Astrocyte (in vitro differentiated cells and primary cell): ENCODE results near the gene DDX23. TPM values are rescaled to one million over a fixed set of nuclear protein-coding genes. Genes with fewer than 3 reads are reported as not detected.
"Not testable (repeated sequence)": the region's sequence is repeated elsewhere in the genome, so short reads cannot be mapped to it uniquely, and the experiment has no call there.

Experiments used
- DNase-seq: peaks from one replicate; pipeline ENCODE4 v3.0.0-alpha.2; 2010; ENCODE audit warnings: low read depth
- FAIRE-seq: peaks from 2 replicates; lab custom pipeline; 2011; peaks lifted over from hg19 to GRCh38; lab: Jason Lieb, UNC
- H2AFZ ChIP-seq: 2 replicates; pipeline ENCODE4 v1.6.0; 2012; ENCODE audit warnings: low read depth, low read length, inconsistent platforms
- H3K27ac ChIP-seq: 2 replicates; pipeline ENCODE4 v1.5.1; 2011; ENCODE audit warnings: low read depth, low read length, inconsistent platforms
- H3K27me3 ChIP-seq: 2 replicates; pipeline ENCODE4 v1.6.0; 2011; ENCODE audit warnings: low read length, inconsistent platforms; ENCODE audit not compliant: insufficient read depth
- H3K36me3 ChIP-seq: 2 replicates; pipeline ENCODE4 v1.5.1; 2011; ENCODE audit warnings: low read length, inconsistent platforms; ENCODE audit not compliant: insufficient read depth
- H3K4me1 ChIP-seq: 2 replicates; pipeline ENCODE4 v1.5.1; 2011; ENCODE audit warnings: low read length, inconsistent platforms; ENCODE audit not compliant: insufficient read depth
- H3K4me2 ChIP-seq: 2 replicates; pipeline ENCODE4 v1.6.0; 2012; ENCODE audit warnings: low read length, inconsistent platforms
- H3K4me3 ChIP-seq: 2 replicates; pipeline ENCODE4 v1.5.1; 2011; ENCODE audit warnings: low read depth, mild to moderate bottlenecking, low read length, inconsistent platforms; ENCODE audit not compliant: insufficient read depth
- H3K79me2 ChIP-seq: 2 replicates; pipeline ENCODE4 v1.6.0; 2012; ENCODE audit warnings: mild to moderate bottlenecking, low read length, inconsistent platforms; ENCODE audit not compliant: insufficient read depth
- H3K9ac ChIP-seq: 2 replicates; pipeline ENCODE4 v1.6.0; 2012; ENCODE audit warnings: mild to moderate bottlenecking, low read length, inconsistent platforms
- H3K9me3 ChIP-seq: 2 replicates; pipeline ENCODE4 v1.5.1; 2012; ENCODE audit warnings: low read depth, mild to moderate bottlenecking, low read length, inconsistent platforms; ENCODE audit not compliant: insufficient read depth
- H4K20me1 ChIP-seq: 2 replicates; pipeline ENCODE4 v1.6.0; 2012; ENCODE audit warnings: low read length, inconsistent platforms; ENCODE audit not compliant: insufficient read depth
- H3K27ac Mint-ChIP-seq: one replicate; pipeline ENCODE4 v1.8.0; 2021; ENCODE audit warnings: mild to moderate bottlenecking, mixed read lengths; ENCODE audit not compliant: unreplicated experiment
- H3K27me3 Mint-ChIP-seq: one replicate; pipeline ENCODE4 v1.8.0; 2021; ENCODE audit warnings: low read depth, mixed read lengths; ENCODE audit not compliant: unreplicated experiment
- H3K36me3 Mint-ChIP-seq: one replicate; pipeline ENCODE4 v1.8.0; 2021; ENCODE audit warnings: low read depth, mixed read lengths; ENCODE audit not compliant: unreplicated experiment
- H3K4me1 Mint-ChIP-seq: one replicate; pipeline ENCODE4 v1.8.0; 2021; ENCODE audit warnings: low read depth, mixed read lengths; ENCODE audit not compliant: unreplicated experiment
- H3K4me3 Mint-ChIP-seq: one replicate; pipeline ENCODE4 v1.8.0; 2021; ENCODE audit warnings: mild to moderate bottlenecking, moderate library complexity, mixed read lengths; ENCODE audit not compliant: unreplicated experiment
- H3K9me3 Mint-ChIP-seq: one replicate; pipeline ENCODE4 v1.8.0; 2021; ENCODE audit warnings: mild to moderate bottlenecking, mixed read lengths; ENCODE audit not compliant: unreplicated experiment
- CTCF ChIP-seq: IDR thresholded peaks from 2 replicates; pipeline ENCODE4 v1.5.1; 2011; ENCODE audit warnings: low read depth, mild to moderate bottlenecking, inconsistent platforms, low read length, moderate library complexity; ENCODE audit not compliant: insufficient read depth
- EZH2 ChIP-seq: IDR thresholded peaks from 2 replicates; pipeline ENCODE4 v1.6.1; 2012; ENCODE audit warnings: mild to moderate bottlenecking, low read length, inconsistent platforms; ENCODE audit not compliant: insufficient read depth
- total RNA-seq: library from RNA; stranded (reverse); gene quantifications from 2 replicates; pipeline ENCODE4 v1.2.1, GENCODE V29; 2021

DDX23 gene
- total RNA-seq, 1 donor from 2014 or later, result 77.1 TPM

- no peaks in the 10 kb centered on the region for H3K36me3 ChIP-seq
- Mint-ChIP-seq H3K27ac (no peak overlapping the region), H3K4me3 (no peak overlapping the region), H3K27me3 (peaks cover 19% of the 10 kb centered on the region), H3K4me1 (no peaks in the 10 kb centered on the region), H3K36me3 (no peaks in the 10 kb centered on the region), H3K9me3 (no peaks in the 10 kb centered on the region)
- TF ChIP-seq CTCF (no peak), EZH2 (no peak)
- H3K27ac ChIP-seq, result no peak overlapping the region
- H3K27me3 ChIP-seq, result peaks cover 10% of the 10 kb centered on the region
- no peaks in the 10 kb centered on the region for H3K79me2 ChIP-seq
- H3K4me3 ChIP-seq, result no peak overlapping the region
- no peaks in the 10 kb centered on the region for H3K9me3 ChIP-seq
- FAIRE-seq, result no peak
- no peak for DNase-seq
- H2AFZ ChIP-seq, result no peak overlapping the region
- no peaks in the 10 kb centered on the region for H3K4me1 ChIP-seq
- no peaks in the 10 kb centered on the region for H4K20me1 ChIP-seq
- no peak overlapping the region for H3K4me2 ChIP-seq
- no peak overlapping the region for H3K9ac ChIP-seq
These were observed 24.1 kb upstream of the DDX23 start for GRCh38 chr12:48875944-48876515.

GRCh38 chr12:48873534-48873933 is 21.6 kb upstream of the DDX23 start:
- not testable (repeated sequence) for H3K4me3 Mint-ChIP-seq, H3K9ac ChIP-seq
- H3K27me3 Mint-ChIP-seq, result peaks cover 14% of the 10 kb centered on the region

GRCh38 chr12:48873096-48873495 is 21.1 kb upstream of the DDX23 start:
- Histone ChIP-seq H3K27me3 (peaks cover 3% of the 10 kb centered on the region), H3K36me3 (no peaks in the 10 kb centered on the region), H3K9ac (no peak overlapping the region), H2AFZ (no peak overlapping the region), H3K79me2 (no peaks in the 10 kb centered on the region), H3K27ac (no peak overlapping the region), H4K20me1 (no peaks in the 10 kb centered on the region), H3K4me1 (no peaks in the 10 kb centered on the region), H3K9me3 (no peaks in the 10 kb centered on the region), H3K4me3 (no peak overlapping the region), H3K4me2 (no peak overlapping the region)
- Mint-ChIP-seq H3K27ac (no peak overlapping the region), H3K9me3 (no peaks in the 10 kb centered on the region), H3K36me3 (no peaks in the 10 kb centered on the region), H3K27me3 (peaks cover 13% of the 10 kb centered on the region), H3K4me1 (no peaks in the 10 kb centered on the region), H3K4me3 (no peak overlapping the region)
- DNase-seq (peak; percentile 47), FAIRE-seq (no peak)
- TF ChIP-seq EZH2 (no peak), CTCF (no peak)

More at GRCh38 chr12:48873534-48873933, 21.6 kb upstream of the DDX23 start:
- not testable (repeated sequence) for H3K36me3 ChIP-seq, H3K36me3 Mint-ChIP-seq, H3K4me1 Mint-ChIP-seq, H3K79me2 ChIP-seq, H3K27ac Mint-ChIP-seq, H3K27ac ChIP-seq, H3K9me3 ChIP-seq, H3K9me3 Mint-ChIP-seq, DNase-seq, H3K4me1 ChIP-seq, H2AFZ ChIP-seq, H3K4me3 ChIP-seq, H4K20me1 ChIP-seq, H3K4me2 ChIP-seq, FAIRE-seq, H3K27me3 ChIP-seq
